GM23338 (cell line): ENCODE data around the gene SBF2. TPM values are rescaled to one million over a fixed set of nuclear protein-coding genes. Genes with fewer than 3 reads are reported as not detected.

Source experiments
- ATAC-seq: fragments of 200-7000 bp; cut with Tn5 transposase; 3 replicates; pipeline ENCODE4 v1.9.1; 2020
- DNase-seq: peaks from one replicate; pipeline ENCODE4 v3.0.0-alpha.2; 2015; ENCODE audit warnings: low spot score
- H2AFZ ChIP-seq: fragments of 200-600 bp; sonication (generic); 2 replicates; pipeline ENCODE4 v1.8.0; 2016; ENCODE audit warnings: antibody characterized with exemption, mild to moderate bottlenecking, moderate library complexity
- H3F3A ChIP-seq: fragments of 200-600 bp; sonication (generic); replicated peaks from 2 replicates; pipeline ENCODE4 v1.8.0; 2017; ENCODE audit warnings: antibody characterized with exemption, mixed run types, low read depth
- H3K27ac ChIP-seq: fragments of 200-600 bp; sonication (generic); 2 replicates; pipeline ENCODE4 v1.6.1; 2016; ENCODE audit warnings: low read depth
- H3K27me3 ChIP-seq: fragments of 200-600 bp; sonication (generic); 2 replicates; pipeline ENCODE4 v1.8.0; 2016; ENCODE audit warnings: mild to moderate bottlenecking, mixed run types, moderate library complexity; ENCODE audit not compliant: insufficient read depth
- H3K36me3 ChIP-seq: fragments of 200-600 bp; sonication (generic); 2 replicates; pipeline ENCODE4 v1.8.0; 2016; ENCODE audit warnings: mild to moderate bottlenecking; ENCODE audit not compliant: insufficient read depth
- H3K4me1 ChIP-seq: fragments of 200-600 bp; sonication (generic); 2 replicates; pipeline ENCODE4 v1.8.0; 2016; ENCODE audit warnings: mild to moderate bottlenecking, moderate library complexity; ENCODE audit not compliant: insufficient read depth
- H3K4me2 ChIP-seq: fragments of 200-600 bp; sonication (generic); 2 replicates; pipeline ENCODE4 v1.7.1; 2017; ENCODE audit warnings: mixed run types
- H3K4me3 ChIP-seq: fragments of 200-600 bp; sonication (generic); 2 replicates; pipeline ENCODE4 v1.6.1; 2016; ENCODE audit warnings: mixed run types
- H3K79me2 ChIP-seq: fragments of 200-600 bp; sonication (generic); replicated peaks from 2 replicates; pipeline ENCODE4 v1.8.0; 2017; ENCODE audit warnings: mild to moderate bottlenecking; ENCODE audit not compliant: insufficient read depth
- H3K9me2 ChIP-seq: fragments of 200-600 bp; sonication (generic); 2 replicates; pipeline ENCODE4 v1.8.0; 2017; ENCODE audit not compliant: insufficient read depth
- H4K20me1 ChIP-seq: fragments of 200-600 bp; sonication (generic); replicated peaks from 2 replicates; pipeline ENCODE4 v1.8.0; 2017; ENCODE audit warnings: mild to moderate bottlenecking; ENCODE audit not compliant: insufficient read depth
- H3K27ac Mint-ChIP-seq: 2 replicates; pipeline ENCODE4 v1.8.0; 2020; ENCODE audit warnings: inconsistent platforms, mild to moderate bottlenecking, moderate library complexity, mixed read lengths
- H3K27me3 Mint-ChIP-seq: 3 replicates; pipeline ENCODE4 v1.8.0; 2022; ENCODE audit warnings: low read depth, mild to moderate bottlenecking, moderate library complexity, mixed read lengths, inconsistent platforms; ENCODE audit not compliant: insufficient read depth, poor library complexity
- H3K36me3 Mint-ChIP-seq: 3 replicates; pipeline ENCODE4 v1.8.0; 2021; ENCODE audit warnings: low read depth, mild to moderate bottlenecking, inconsistent platforms, moderate library complexity, mixed read lengths
- H3K4me1 Mint-ChIP-seq: 3 replicates; pipeline ENCODE4 v1.8.0; 2020; ENCODE audit warnings: mild to moderate bottlenecking, inconsistent platforms, mixed read lengths
- H3K4me3 Mint-ChIP-seq: 3 replicates; pipeline ENCODE4 v1.8.0; 2021; ENCODE audit warnings: moderate library complexity, mild to moderate bottlenecking, inconsistent platforms, mixed read lengths
- H3K9me3 Mint-ChIP-seq: 3 replicates; pipeline ENCODE4 v1.8.0; 2020; ENCODE audit warnings: moderate library complexity, mild to moderate bottlenecking, inconsistent platforms, mixed read lengths
- CREB1 ChIP-seq: fragments of 250-450 bp; sonication (Bioruptor Pico); IDR thresholded peaks from 2 replicates; pipeline ENCODE4 v1.5.0; 2020; ENCODE audit warnings: low read depth, mild to moderate bottlenecking, moderate library complexity
- EZH2 ChIP-seq: fragments of 200-600 bp; sonication (generic); IDR thresholded peaks from one replicate; pipeline ENCODE4 v1.8.0; 2017; ENCODE audit warnings: antibody characterized with exemption, mild to moderate bottlenecking, low read depth; ENCODE audit not compliant: unreplicated experiment
- EZH2phosphoT487 ChIP-seq: fragments of 200-600 bp; sonication (generic); IDR thresholded peaks from one replicate; pipeline ENCODE4 v1.8.1; 2018; ENCODE audit warnings: antibody characterized with exemption; ENCODE audit not compliant: unreplicated experiment
- JUNB ChIP-seq: IDR thresholded peaks from one replicate; pipeline ENCODE4 v1.6.1; 2016; ENCODE audit warnings: antibody characterized with exemption; ENCODE audit not compliant: unreplicated experiment
- POLR2AphosphoS5 ChIP-seq: IDR thresholded peaks from 2 replicates; pipeline ENCODE4 v1.6.1; 2016; ENCODE audit warnings: antibody characterized with exemption, low read depth
- STAT1 ChIP-seq: IDR thresholded peaks from one replicate; pipeline ENCODE4 v1.6.1; 2016; ENCODE audit warnings: antibody characterized with exemption; ENCODE audit not compliant: unreplicated experiment
- ZNF331 ChIP-seq: fragments of 250-450 bp; sonication (Bioruptor Pico); IDR thresholded peaks from 2 replicates; pipeline ENCODE4 v1.5.0; 2020; ENCODE audit warnings: low read depth, mild to moderate bottlenecking, moderate library complexity
- polyA plus RNA-seq: library from polyadenylated mRNA; unstranded; fragments of >200 nt; fragmentation: Nextera tagmentation; extraction: Ambion mirVana; gene quantifications from 2 replicates; pipeline ENCODE4 v1.2.1, GENCODE V29; 2016
- total RNA-seq: library from RNA; depleted of rRNA; stranded (reverse); fragments of >200 nt; shearing (Covaris generic); gene quantifications from 2 replicates; pipeline ENCODE4 v1.2.3, GENCODE V29; 2014
- TF ChIP-seq, protein P1 (sequence below): fragments of 250-450 bp; sonication (Bioruptor Pico); IDR thresholded peaks from 2 replicates; pipeline ENCODE4 v1.5.0; 2020; ENCODE audit warnings: mild to moderate bottlenecking, moderate library complexity
- TF ChIP-seq, protein P2 (sequence below), 2 experiments: fragments of 200-600 bp in 1 of 2; sonication (generic) in 1 of 2; conservative IDR thresholded peaks; 2 replicates each; pipeline versions ENCODE4 v1.5.1 to v1.6.1; 2016 to 2017; ENCODE audit warnings: antibody characterized with exemption in 2 of 2, low read depth in 2 of 2, mild to moderate bottlenecking in 2 of 2, moderate library complexity in 1 of 2
- TF ChIP-seq, protein P3 (sequence below): IDR thresholded peaks from one replicate; pipeline ENCODE4 v1.6.1; 2018; ENCODE audit warnings: antibody characterized with exemption; ENCODE audit not compliant: unreplicated experiment

The SBF2 gene
- total and polyA plus RNA-seq, 2 experiments from 2014 or later = 25.6 to 53.5 TPM

DNA sequence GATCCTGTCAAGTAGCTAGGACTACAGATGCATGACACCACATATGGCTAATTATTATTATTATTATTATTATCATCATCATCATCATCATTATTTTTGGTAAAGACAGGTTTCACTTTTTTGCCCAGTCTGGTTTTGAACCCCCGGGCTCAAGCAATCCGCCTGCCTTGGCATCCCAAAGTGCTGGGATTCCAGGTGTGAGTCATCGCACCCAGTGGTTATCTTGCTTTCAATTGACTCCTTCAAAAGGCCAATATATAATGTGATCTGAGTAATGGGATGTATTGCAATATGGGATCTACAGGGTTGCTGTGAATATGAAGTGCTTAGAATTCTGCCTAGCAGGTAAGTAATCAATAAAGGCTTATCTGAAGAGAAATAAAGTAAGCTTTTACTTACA is 221.2 kb downstream of the SBF2 start (continued):
- TF ChIP-seq, protein P1, sequence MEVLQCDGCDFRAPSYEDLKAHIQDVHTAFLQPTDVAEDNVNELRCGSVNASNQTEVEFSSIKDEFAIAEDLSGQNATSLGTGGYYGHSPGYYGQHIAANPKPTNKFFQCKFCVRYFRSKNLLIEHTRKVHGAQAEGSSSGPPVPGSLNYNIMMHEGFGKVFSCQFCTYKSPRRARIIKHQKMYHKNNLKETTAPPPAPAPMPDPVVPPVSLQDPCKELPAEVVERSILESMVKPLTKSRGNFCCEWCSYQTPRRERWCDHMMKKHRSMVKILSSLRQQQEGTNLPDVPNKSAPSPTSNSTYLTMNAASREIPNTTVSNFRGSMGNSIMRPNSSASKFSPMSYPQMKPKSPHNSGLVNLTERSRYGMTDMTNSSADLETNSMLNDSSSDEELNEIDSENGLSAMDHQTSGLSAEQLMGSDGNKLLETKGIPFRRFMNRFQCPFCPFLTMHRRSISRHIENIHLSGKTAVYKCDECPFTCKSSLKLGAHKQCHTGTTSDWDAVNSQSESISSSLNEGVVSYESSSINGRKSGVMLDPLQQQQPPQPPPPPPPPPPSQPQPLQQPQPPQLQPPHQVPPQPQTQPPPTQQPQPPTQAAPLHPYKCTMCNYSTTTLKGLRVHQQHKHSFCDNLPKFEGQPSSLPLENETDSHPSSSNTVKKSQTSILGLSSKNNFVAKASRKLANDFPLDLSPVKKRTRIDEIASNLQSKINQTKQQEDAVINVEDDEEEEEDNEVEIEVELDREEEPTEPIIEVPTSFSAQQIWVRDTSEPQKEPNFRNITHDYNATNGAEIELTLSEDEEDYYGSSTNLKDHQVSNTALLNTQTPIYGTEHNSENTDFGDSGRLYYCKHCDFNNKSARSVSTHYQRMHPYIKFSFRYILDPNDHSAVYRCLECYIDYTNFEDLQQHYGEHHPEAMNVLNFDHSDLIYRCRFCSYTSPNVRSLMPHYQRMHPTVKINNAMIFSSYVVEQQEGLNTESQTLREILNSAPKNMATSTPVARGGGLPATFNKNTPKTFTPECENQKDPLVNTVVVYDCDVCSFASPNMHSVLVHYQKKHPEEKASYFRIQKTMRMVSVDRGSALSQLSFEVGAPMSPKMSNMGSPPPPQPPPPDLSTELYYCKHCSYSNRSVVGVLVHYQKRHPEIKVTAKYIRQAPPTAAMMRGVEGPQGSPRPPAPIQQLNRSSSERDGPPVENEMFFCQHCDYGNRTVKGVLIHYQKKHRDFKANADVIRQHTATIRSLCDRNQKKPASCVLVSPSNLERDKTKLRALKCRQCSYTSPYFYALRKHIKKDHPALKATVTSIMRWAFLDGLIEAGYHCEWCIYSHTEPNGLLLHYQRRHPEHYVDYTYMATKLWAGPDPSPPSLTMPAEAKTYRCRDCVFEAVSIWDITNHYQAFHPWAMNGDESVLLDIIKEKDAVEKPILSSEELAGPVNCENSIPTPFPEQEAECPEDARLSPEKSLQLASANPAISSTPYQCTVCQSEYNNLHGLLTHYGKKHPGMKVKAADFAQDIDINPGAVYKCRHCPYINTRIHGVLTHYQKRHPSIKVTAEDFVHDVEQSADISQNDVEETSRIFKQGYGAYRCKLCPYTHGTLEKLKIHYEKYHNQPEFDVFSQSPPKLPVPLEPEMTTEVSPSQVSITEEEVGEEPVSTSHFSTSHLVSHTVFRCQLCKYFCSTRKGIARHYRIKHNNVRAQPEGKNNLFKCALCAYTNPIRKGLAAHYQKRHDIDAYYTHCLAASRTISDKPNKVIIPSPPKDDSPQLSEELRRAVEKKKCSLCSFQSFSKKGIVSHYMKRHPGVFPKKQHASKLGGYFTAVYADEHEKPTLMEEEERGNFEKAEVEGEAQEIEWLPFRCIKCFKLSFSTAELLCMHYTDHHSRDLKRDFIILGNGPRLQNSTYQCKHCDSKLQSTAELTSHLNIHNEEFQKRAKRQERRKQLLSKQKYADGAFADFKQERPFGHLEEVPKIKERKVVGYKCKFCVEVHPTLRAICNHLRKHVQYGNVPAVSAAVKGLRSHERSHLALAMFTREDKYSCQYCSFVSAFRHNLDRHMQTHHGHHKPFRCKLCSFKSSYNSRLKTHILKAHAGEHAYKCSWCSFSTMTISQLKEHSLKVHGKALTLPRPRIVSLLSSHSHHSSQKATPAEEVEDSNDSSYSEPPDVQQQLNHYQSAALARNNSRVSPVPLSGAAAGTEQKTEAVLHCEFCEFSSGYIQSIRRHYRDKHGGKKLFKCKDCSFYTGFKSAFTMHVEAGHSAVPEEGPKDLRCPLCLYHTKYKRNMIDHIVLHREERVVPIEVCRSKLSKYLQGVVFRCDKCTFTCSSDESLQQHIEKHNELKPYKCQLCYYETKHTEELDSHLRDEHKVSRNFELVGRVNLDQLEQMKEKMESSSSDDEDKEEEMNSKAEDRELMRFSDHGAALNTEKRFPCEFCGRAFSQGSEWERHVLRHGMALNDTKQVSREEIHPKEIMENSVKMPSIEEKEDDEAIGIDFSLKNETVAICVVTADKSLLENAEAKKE (CRISPR knock-in tag) = no peak
- no peak for TF ChIP-seq ZNF331 (CRISPR knock-in tag)
- TF ChIP-seq, protein P2, sequence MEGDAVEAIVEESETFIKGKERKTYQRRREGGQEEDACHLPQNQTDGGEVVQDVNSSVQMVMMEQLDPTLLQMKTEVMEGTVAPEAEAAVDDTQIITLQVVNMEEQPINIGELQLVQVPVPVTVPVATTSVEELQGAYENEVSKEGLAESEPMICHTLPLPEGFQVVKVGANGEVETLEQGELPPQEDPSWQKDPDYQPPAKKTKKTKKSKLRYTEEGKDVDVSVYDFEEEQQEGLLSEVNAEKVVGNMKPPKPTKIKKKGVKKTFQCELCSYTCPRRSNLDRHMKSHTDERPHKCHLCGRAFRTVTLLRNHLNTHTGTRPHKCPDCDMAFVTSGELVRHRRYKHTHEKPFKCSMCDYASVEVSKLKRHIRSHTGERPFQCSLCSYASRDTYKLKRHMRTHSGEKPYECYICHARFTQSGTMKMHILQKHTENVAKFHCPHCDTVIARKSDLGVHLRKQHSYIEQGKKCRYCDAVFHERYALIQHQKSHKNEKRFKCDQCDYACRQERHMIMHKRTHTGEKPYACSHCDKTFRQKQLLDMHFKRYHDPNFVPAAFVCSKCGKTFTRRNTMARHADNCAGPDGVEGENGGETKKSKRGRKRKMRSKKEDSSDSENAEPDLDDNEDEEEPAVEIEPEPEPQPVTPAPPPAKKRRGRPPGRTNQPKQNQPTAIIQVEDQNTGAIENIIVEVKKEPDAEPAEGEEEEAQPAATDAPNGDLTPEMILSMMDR (conservative IDR thresholded peaks at IDR 0.05; ENCODE audit: low read depth in 2 of 2) = no peak

DNA sequence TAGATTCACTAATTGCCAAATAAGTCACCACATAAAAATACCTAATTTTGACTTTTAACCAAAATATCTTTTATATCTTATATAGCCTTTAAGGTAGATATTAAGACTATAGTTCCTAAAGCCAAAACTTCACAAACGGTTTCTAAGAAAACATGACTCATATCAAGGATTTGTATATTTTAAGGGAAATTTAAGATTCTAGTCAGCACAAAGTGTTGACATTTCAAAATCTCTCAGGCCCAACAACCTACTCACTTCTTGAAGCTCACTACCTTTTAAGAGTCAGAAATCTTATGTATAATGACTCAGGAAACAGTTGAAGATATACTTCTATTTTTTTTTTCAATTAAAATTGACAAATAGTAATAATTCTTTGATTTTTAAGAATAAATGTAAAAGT is 221.9 kb downstream of the SBF2 start:
- H3K9me2 ChIP-seq = no peaks in the 10 kb centered on the region
- ATAC-seq = no peak
- no peak overlapping the region for H2AFZ ChIP-seq
- H4K20me1 ChIP-seq = no peaks in the 10 kb centered on the region
- H3K36me3 ChIP-seq = no peaks in the 10 kb centered on the region
- peaks cover 11% of the 10 kb centered on the region; the same call in 2 of the 3 replicates for H3K9me3 Mint-ChIP-seq
- peaks cover 17% of the 10 kb centered on the region; the same call in 2 of the 3 replicates for H3K36me3 Mint-ChIP-seq
- H3K27me3 ChIP-seq = no peaks in the 10 kb centered on the region
- peaks cover 24% of the 10 kb centered on the region for H3K4me1 Mint-ChIP-seq
- no peak overlapping the region for H3K4me3 ChIP-seq
- H3F3A ChIP-seq = no peaks in the 10 kb centered on the region
- H3K4me3 Mint-ChIP-seq = no peak overlapping the region
- peaks cover 13% of the 10 kb centered on the region for H3K4me1 ChIP-seq
- H3K27ac Mint-ChIP-seq = no peak overlapping the region
- no peak overlapping the region for H3K27ac ChIP-seq
- peaks cover 5% of the 10 kb centered on the region for H3K27me3 Mint-ChIP-seq
- no peak for DNase-seq
- H3K4me2 ChIP-seq = no peak overlapping the region
- H3K79me2 ChIP-seq = no peaks in the 10 kb centered on the region
- TF ChIP-seq, protein P2 (conservative IDR thresholded peaks at IDR 0.05; ENCODE audit: low read depth in 2 of 2) = no peak
- TF ChIP-seq CREB1 (CRISPR knock-in tag) (no peak), EZH2 (no peak), POLR2AphosphoS5 (no peak), EZH2phosphoT487 (no peak), ZNF331 (CRISPR knock-in tag) (no peak), JUNB (no peak), STAT1 (no peak)
- TF ChIP-seq, protein P3, sequence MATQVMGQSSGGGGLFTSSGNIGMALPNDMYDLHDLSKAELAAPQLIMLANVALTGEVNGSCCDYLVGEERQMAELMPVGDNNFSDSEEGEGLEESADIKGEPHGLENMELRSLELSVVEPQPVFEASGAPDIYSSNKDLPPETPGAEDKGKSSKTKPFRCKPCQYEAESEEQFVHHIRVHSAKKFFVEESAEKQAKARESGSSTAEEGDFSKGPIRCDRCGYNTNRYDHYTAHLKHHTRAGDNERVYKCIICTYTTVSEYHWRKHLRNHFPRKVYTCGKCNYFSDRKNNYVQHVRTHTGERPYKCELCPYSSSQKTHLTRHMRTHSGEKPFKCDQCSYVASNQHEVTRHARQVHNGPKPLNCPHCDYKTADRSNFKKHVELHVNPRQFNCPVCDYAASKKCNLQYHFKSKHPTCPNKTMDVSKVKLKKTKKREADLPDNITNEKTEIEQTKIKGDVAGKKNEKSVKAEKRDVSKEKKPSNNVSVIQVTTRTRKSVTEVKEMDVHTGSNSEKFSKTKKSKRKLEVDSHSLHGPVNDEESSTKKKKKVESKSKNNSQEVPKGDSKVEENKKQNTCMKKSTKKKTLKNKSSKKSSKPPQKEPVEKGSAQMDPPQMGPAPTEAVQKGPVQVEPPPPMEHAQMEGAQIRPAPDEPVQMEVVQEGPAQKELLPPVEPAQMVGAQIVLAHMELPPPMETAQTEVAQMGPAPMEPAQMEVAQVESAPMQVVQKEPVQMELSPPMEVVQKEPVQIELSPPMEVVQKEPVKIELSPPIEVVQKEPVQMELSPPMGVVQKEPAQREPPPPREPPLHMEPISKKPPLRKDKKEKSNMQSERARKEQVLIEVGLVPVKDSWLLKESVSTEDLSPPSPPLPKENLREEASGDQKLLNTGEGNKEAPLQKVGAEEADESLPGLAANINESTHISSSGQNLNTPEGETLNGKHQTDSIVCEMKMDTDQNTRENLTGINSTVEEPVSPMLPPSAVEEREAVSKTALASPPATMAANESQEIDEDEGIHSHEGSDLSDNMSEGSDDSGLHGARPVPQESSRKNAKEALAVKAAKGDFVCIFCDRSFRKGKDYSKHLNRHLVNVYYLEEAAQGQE = no peak
